NCI-H2196 treated with DMSO at 0.1 percent for 48 hours (cell line): Measurements from ENCODE around the gene SIGLEC5.
A peak's percentile ranks its signal among the peaks of the same experiment; 100 is the strongest.

Experiments used
- DNase-seq: peaks from one replicate; lab custom pipeline; 2025; ENCODE audit not compliant: unreplicated experiment; lab: John Stamatoyannopoulos, UW

The SIGLEC5 gene

GRCh38 chr19:51590441-51590840 lies 39.8 kb downstream of the SIGLEC5 start:
- DNase-seq: no peak

GRCh38 chr19:51589511-51589910 lies 40.7 kb downstream of the SIGLEC5 start:
- no peak for DNase-seq

- DNase-seq: no peak
These were observed 42.7 kb downstream of the SIGLEC5 start for GRCh38 chr19:51587264-51588191.

- DNase-seq: no peak
These were observed 43.4 kb downstream of the SIGLEC5 start for GRCh38 chr19:51586799-51587198.

- no peak for DNase-seq
These were observed 44.0 kb downstream of the SIGLEC5 start for GRCh38 chr19:51586103-51586728.

GRCh38 chr19:51576850-51577249 lies 53.4 kb downstream of the SIGLEC5 start:
- DNase-seq: no peak

GRCh38 chr19:51573331-51573730 lies 56.9 kb downstream of the SIGLEC5 start:
- DNase-seq: no peak

GRCh38 chr19:51572908-51573307 lies 57.3 kb downstream of the SIGLEC5 start:
- DNase-seq: no peak

GRCh38 chr19:51572410-51572809 lies 57.8 kb downstream of the SIGLEC5 start:
- DNase-seq: no peak

GRCh38 chr19:51571599-51571998 lies 58.6 kb downstream of the SIGLEC5 start:
- no peak for DNase-seq

GRCh38 chr19:51570962-51571575 lies 59.1 kb downstream of the SIGLEC5 start, which contains the start of gene ZNF175:
Gene ZNF175 (plus strand): TSS chr19:51571283. CDS start chr19:51573330, 2,047 bp downstream.
- peak; percentile 92 for DNase-seq

GRCh38 chr19:51568456-51568855 lies 61.7 kb downstream of the SIGLEC5 start:
- DNase-seq: no peak

- no peak for DNase-seq
These were observed 62.6 kb downstream of the SIGLEC5 start for GRCh38 chr19:51567583-51567982.

- no peak for DNase-seq
These were observed 63.6 kb downstream of the SIGLEC5 start for GRCh38 chr19:51566489-51567100.

GRCh38 chr19:51565583-51565982 lies 64.6 kb downstream of the SIGLEC5 start:
- DNase-seq: no peak

- no peak for DNase-seq
These were observed 65.4 kb downstream of the SIGLEC5 start for GRCh38 chr19:51564791-51565190.
